HG03575 (cell line): Measurements from ENCODE around the gene USP38.
"Not testable (repeated sequence)": the region's sequence is repeated elsewhere in the genome, so short reads cannot be mapped to it uniquely, and the experiment has no call there.

Experiments
- ATAC-seq: cut with Tn5 transposase; IDR thresholded peaks from one replicate; pipeline ENCODE4 v1.9.1; 2021; ENCODE audit not compliant: unreplicated experiment, insufficient number of reproducible peaks, low FRiP score; ENCODE audit errors: extremely low read depth

The USP38 gene

GRCh38 chr4:143184503-143185252 lies at the start of gene USP38:
Gene USP38 (plus strand): TSS chr4:143184917. CDS start chr4:143185451, 534 bp downstream.
- ATAC-seq: peak; percentile 30

- ATAC-seq: no peak
These were observed 49.4 kb upstream of the USP38 start for GRCh38 chr4:143135358-143135757.

GRCh38 chr4:143140696-143141095 lies 44.0 kb upstream of the USP38 start:
- ATAC-seq: no peak

GRCh38 chr4:143148521-143148920 lies 36.2 kb upstream of the USP38 start:
- ATAC-seq: no peak

GRCh38 chr4:143156853-143157252 lies 27.9 kb upstream of the USP38 start:
- no peak for ATAC-seq

GRCh38 chr4:143163614-143164013 lies 21.1 kb upstream of the USP38 start:
- no peak for ATAC-seq

GRCh38 chr4:143166722-143167121 lies 18.0 kb upstream of the USP38 start:
- not testable (repeated sequence) for ATAC-seq

GRCh38 chr4:143178923-143179322 lies 5.8 kb upstream of the USP38 start:
- ATAC-seq: no peak

GRCh38 chr4:143183513-143184216 lies 1.1 kb upstream of the USP38 start:
- ATAC-seq: no peak

GRCh38 chr4:143184217-143184502 lies 557 bp upstream of the USP38 start:
- peak; percentile 10 for ATAC-seq

- peak; percentile 2 for ATAC-seq
These were observed 763 bp downstream of the USP38 start for GRCh38 chr4:143185253-143186107.

- ATAC-seq: no peak
These were observed 1.5 kb downstream of the USP38 start for GRCh38 chr4:143186212-143186611.

- no peak for ATAC-seq
These were observed 1.9 kb downstream of the USP38 start for GRCh38 chr4:143186649-143187048.

- no peak for ATAC-seq
These were observed 3.7 kb downstream of the USP38 start for GRCh38 chr4:143188136-143189088.

- ATAC-seq: no peak
These were observed 4.8 kb downstream of the USP38 start for GRCh38 chr4:143189528-143189927.

- no peak for ATAC-seq
These were observed 10.9 kb downstream of the USP38 start for GRCh38 chr4:143195581-143195980.

GRCh38 chr4:143196323-143196722 lies 11.6 kb downstream of the USP38 start:
- no peak for ATAC-seq

GRCh38 chr4:143199503-143199902 lies 14.8 kb downstream of the USP38 start:
- ATAC-seq: no peak

- no peak for ATAC-seq
These were observed 18.1 kb downstream of the USP38 start for GRCh38 chr4:143202824-143203223.
